ENCODE results near the gene FKBP2. TPM values are rescaled to one million over a fixed set of nuclear protein-coding genes. Genes with fewer than 3 reads are reported as not detected.

The FKBP2 gene
- total and polyA plus RNA-seq, 2 of the 13 experiments (the other 11 are each of a cell fraction or from before 2014, with no cell fraction given) = 30.1 to 53.3 TPM

DNA sequence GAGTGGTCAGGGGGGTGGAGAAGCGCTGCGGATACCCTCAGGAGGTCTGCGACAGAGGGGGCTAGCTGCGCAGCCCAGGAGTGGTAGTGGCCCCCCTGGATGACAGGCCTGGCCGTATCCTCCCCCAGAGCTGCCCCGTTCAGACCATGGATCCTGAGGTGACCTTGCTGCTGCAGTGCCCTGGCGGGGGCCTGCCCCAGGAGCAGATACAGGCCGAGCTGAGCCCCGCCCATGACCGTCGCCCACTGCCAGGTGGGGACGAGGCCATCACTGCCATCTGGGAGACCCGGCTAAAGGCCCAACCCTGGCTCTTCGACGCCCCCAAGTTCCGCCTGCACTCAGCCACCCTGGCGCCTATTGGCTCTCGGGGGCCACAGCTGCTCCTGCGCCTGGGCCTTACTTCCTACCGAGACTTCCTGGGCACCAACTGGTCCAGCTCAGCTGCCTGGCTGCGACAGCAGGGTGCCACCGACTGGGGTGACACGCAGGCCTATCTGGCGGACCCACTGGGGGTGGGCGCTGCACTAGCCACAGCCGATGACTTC, 14.3 kb upstream of the FKBP2 start (continued):
- TF ChIP-seq, protein P1, sequence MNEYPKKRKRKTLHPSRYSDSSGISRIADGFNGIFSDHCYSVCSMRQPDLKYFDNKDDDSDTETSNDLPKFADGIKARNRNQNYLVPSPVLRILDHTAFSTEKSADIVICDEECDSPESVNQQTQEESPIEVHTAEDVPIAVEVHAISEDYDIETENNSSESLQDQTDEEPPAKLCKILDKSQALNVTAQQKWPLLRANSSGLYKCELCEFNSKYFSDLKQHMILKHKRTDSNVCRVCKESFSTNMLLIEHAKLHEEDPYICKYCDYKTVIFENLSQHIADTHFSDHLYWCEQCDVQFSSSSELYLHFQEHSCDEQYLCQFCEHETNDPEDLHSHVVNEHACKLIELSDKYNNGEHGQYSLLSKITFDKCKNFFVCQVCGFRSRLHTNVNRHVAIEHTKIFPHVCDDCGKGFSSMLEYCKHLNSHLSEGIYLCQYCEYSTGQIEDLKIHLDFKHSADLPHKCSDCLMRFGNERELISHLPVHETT (CRISPR knock-in tag; conservative IDR thresholded peaks at IDR 0.05) = 0 out of 2 replicates have a peak, but pooled peaks have one; percentile 33
- no peak for TF ChIP-seq ZNF781 (CRISPR knock-in tag; IDR thresholded peaks at IDR 0.05; ENCODE audit: borderline replicate concordance, not compliant biosample characterization)
- peak; percentile 46 for TF ChIP-seq ELF1 (CRISPR knock-in tag; IDR thresholded peaks at IDR 0.05)
- TF ChIP-seq KLF11 (CRISPR knock-in tag; IDR thresholded peaks at IDR 0.05) = no peak
- TF ChIP-seq MLLT10 (CRISPR knock-in tag; IDR thresholded peaks at IDR 0.05) = no peak
- TF ChIP-seq ELF3 (CRISPR knock-in tag; IDR thresholded peaks at IDR 0.05) = 0 out of 2 replicates have a peak, but pooled peaks have one; percentile 29
- TF ChIP-seq, protein P2, sequence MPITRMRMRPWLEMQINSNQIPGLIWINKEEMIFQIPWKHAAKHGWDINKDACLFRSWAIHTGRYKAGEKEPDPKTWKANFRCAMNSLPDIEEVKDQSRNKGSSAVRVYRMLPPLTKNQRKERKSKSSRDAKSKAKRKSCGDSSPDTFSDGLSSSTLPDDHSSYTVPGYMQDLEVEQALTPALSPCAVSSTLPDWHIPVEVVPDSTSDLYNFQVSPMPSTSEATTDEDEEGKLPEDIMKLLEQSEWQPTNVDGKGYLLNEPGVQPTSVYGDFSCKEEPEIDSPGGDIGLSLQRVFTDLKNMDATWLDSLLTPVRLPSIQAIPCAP (CRISPR knock-in tag; IDR thresholded peaks at IDR 0.05; ENCODE audit: low read depth) = no peak
- 0 out of 2 replicates have a peak, but pooled peaks have one; percentile 41 for TF ChIP-seq ARHGAP35 (CRISPR knock-in tag; IDR thresholded peaks at IDR 0.05; ENCODE audit: borderline replicate concordance)
- no peak for TF ChIP-seq MATR3 (CRISPR knock-in tag; IDR thresholded peaks at IDR 0.05)
- TF ChIP-seq RFXAP (CRISPR knock-in tag; IDR thresholded peaks at IDR 0.05; ENCODE audit: borderline replicate concordance) = 0 out of 2 replicates have a peak, but pooled peaks have one; percentile 46
- peak; percentile 64 for TF ChIP-seq RBM39 (IDR thresholded peaks at IDR 0.05; ENCODE audit: low read depth, low read length, poor library complexity, severe bottlenecking)
- TF ChIP-seq BHLHE40 (IDR thresholded peaks at IDR 0.05; ENCODE audit: low read length) = no peak
- TF ChIP-seq PHF21A (CRISPR knock-in tag; IDR thresholded peaks at IDR 0.05) = no peak
- 0 out of 2 replicates have a peak, but pooled peaks have one; percentile 25 for TF ChIP-seq HOXA5 (CRISPR knock-in tag; IDR thresholded peaks at IDR 0.05)
- TF ChIP-seq, protein P3, sequence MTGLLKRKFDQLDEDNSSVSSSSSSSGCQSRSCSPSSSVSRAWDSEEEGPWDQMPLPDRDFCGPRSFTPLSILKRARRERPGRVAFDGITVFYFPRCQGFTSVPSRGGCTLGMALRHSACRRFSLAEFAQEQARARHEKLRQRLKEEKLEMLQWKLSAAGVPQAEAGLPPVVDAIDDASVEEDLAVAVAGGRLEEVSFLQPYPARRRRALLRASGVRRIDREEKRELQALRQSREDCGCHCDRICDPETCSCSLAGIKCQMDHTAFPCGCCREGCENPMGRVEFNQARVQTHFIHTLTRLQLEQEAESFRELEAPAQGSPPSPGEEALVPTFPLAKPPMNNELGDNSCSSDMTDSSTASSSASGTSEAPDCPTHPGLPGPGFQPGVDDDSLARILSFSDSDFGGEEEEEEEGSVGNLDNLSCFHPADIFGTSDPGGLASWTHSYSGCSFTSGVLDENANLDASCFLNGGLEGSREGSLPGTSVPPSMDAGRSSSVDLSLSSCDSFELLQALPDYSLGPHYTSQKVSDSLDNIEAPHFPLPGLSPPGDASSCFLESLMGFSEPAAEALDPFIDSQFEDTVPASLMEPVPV (CRISPR knock-in tag; IDR thresholded peaks at IDR 0.05) = peak; percentile 69; the same call in 1 of the 2 replicates
- no peak for TF ChIP-seq KDM5A (IDR thresholded peaks at IDR 0.05; ENCODE audit: borderline replicate concordance, low read length)
- TF ChIP-seq ZNF747 (CRISPR knock-in tag; IDR thresholded peaks at IDR 0.05; ENCODE audit: borderline replicate concordance) = no peak; the same call in 1 of the 2 replicates
- no peak; the same call in none of the 2 replicates for TF ChIP-seq ZNF816 (CRISPR knock-in tag; IDR thresholded peaks at IDR 0.05; ENCODE audit: borderline replicate concordance)
- no peak for TF ChIP-seq RNF2 (conservative IDR thresholded peaks at IDR 0.05; ENCODE audit: low read depth)
- peak; percentile 67; the same call in 1 of the 2 replicates for TF ChIP-seq NFYC (CRISPR knock-in tag; IDR thresholded peaks at IDR 0.05)
- no peak for TF ChIP-seq MBNL3 (CRISPR knock-in tag; conservative IDR thresholded peaks at IDR 0.05)
- peak; percentile 29; the same call in 1 of the 2 replicates for TF ChIP-seq MEIS2 (CRISPR knock-in tag; IDR thresholded peaks at IDR 0.05)
- no peak for TF ChIP-seq SOX6 (IDR thresholded peaks at IDR 0.05)
- TF ChIP-seq SOX6 (CRISPR knock-in tag; IDR thresholded peaks at IDR 0.05) = no peak
- 0 out of 2 replicates have a peak, but pooled peaks have one; percentile 50 for TF ChIP-seq ZNF891 (CRISPR knock-in tag; IDR thresholded peaks at IDR 0.05)
- TF ChIP-seq TAF15 (IDR thresholded peaks at IDR 0.05; ENCODE audit: low read depth, low read length, poor library complexity, severe bottlenecking) = no peak
- TF ChIP-seq PHF8 (CRISPR knock-in tag; IDR thresholded peaks at IDR 0.05) = peak; percentile 8; the same call in 1 of the 2 replicates

Measured in HepG2 (cell line).